Pancreas (tissue), 10 donors: ENCODE results near the gene TAF1B. TPM values are rescaled to one million over a fixed set of nuclear protein-coding genes. Genes with fewer than 3 reads are reported as not detected.

Experiments used
- ATAC-seq, 4 donors: fragments of 200-7000 bp; cut with Tn5 transposase; one replicate each; pipeline versions ENCODE4 v1.8.0 to v1.9.1; 2020; ENCODE audit warnings: mild to moderate bottlenecking in 4 of 4, moderate library complexity in 4 of 4
- DNase-seq, 6 donors: peaks; one replicate each; pipeline ENCODE4 v3.0.0-alpha.2; 2020
- FAIRE-seq: peaks from 2 replicates; lab custom pipeline; 2012; peaks lifted over from hg19 to GRCh38; lab: Jason Lieb, UNC
- H3K27ac ChIP-seq, 4 donors: fragments of 200-600 bp; sonication (generic); 1 replicate in 3 of 4; 2 replicates in 1 of 4; pipeline versions ENCODE4 v1.5.0 to v1.8.0; 2020
- H3K27me3 ChIP-seq, 4 donors: fragments of 200-600 bp; one replicate each; pipeline ENCODE4 v1.8.0; 2021
- H3K36me3 ChIP-seq, 3 donors: fragments of 200-600 bp; sonication (generic) in 1 of 3; one replicate each; pipeline versions ENCODE4 v1.5.0 to v1.8.0; 2020 to 2021
- H3K4me1 ChIP-seq, 3 donors: fragments of 200-600 bp; one replicate each; pipeline ENCODE4 v1.8.0; 2021
- H3K4me3 ChIP-seq, 4 donors: fragments of 200-600 bp; sonication (generic) in 2 of 4; one replicate each; pipeline versions ENCODE4 v1.5.0 to v1.8.0; 2020 to 2021
- H3K9me3 ChIP-seq, 4 donors: fragments of 200-600 bp; one replicate each; pipeline ENCODE4 v1.8.0; 2021
- WGBS, 2 donors: extraction: QIAGEN DNeasy Blood & Tissue Kit; methylation state at CpG; one replicate each; pipeline ENCODE4 v1.1.7; 2013; 5-methylcytosine and 5-hydroxymethylcytosine counted together
- intact Hi-C, 3 donors: fragments of 100-400 bp; cut with DNase I; formaldehyde crosslinking; loops; one replicate each; pipeline versions ENCODE4 v1.11.1 to v1.14.2; 2022
- polyA plus RNA-seq, 2 donors: library from polyadenylated mRNA; stranded (reverse); fragments of 200-250 nt; gene quantifications; one replicate each; pipeline ENCODE4 v1.2.3, GENCODE V29; 2013
- total RNA-seq, 6 donors: library from RNA; stranded (reverse); fragmentation: NEBNext Ultra II Directional in 4 of 6; extraction: Animal tissue kit (Norgen Biotek cat#: 25700) in 4 of 6; gene quantifications; one replicate each; pipeline versions ENCODE4 v1.2.1 to v1.2.4, GENCODE V29; 2021 to 2023
- TF ChIP-seq, protein P1 (sequence below), 4 donors: fragments of 200-600 bp; sonication (generic) in 3 of 4; IDR thresholded peaks; one replicate each; pipeline versions ENCODE4 v1.5.0 to v1.8.0; 2021; ENCODE audit warnings: antibody characterized with exemption in 4 of 4
- donor health status: healthy with polysubstance abuse.
- donor health status: DM: no; HTN: no; CAD: no; lungs with moderate emphysema.
- donor health status: DM: no; HTN: no; CAD: no.
- donor health status: control.
- donor health status: control.
- donor health status: Bipolar disorder and iron deficiency.
- donor health status: DM: yes; HTN: yes; CAD: no.
- donor health status: DM: no; HTN: no; CAD: no.
- donor health status: DM: no; HTN: no; CAD: no.
- donor health status: DM: yes; HTN: yes; CAD: no.

The TAF1B gene
- total and polyA plus RNA-seq, 8 donors: 2.3 to 11.4 (median 5.8) TPM

DNA sequence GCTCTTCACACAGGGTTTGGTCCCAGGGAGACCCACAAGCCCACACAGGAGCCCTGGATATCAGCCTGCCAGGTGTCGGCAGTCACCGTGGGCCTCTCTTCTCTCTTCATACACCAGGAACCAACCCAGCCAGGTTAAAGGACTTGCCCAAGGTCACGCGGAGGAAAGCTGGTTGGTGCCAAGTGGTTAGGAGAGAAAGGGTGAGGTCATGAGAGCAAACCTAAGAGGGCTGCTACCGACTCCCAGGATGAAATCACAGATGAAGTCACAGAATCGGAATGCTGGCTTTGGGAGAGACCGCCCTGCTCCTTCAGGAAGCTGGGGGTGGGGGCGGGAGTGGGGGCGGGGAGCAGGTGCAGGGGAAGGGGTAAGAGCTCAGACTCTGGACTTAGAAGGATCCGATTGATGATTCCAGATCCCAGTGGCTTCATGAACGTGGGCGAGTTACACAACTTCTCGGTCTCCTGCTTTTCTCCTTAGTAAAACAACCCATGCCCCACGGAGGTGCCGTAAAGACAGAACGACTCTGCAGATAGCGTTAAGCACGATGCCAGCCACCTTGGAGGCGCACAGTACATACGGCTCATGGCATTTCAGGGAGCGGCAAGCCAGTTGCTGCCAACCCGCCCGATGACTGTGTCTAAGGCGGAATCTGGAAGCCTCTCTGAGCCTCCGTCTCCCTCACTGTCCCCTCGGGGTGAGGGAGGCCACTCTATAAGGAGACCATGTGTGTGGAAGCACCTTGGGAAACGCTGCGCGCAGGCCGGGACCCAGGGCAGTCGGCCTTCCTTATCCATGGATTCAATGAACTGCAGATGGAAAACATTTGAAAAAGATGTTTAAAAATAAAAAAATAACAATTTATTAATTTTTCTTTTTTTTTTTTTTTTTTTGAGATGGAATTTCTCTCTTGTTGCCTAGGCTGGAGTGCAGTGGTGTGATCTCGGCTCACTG, 23.0 kb upstream of the TAF1B start:
- Histone ChIP-seq H3K27me3 (no peaks in the 10 kb centered on the region), H3K9me3 (no peaks in the 10 kb centered on the region), H3K27ac (peak overlapping the region in 1 of 4 donors; percentile 4), H3K4me1 (no peaks in the 10 kb centered on the region), H3K36me3 (no peaks in the 10 kb centered on the region), H3K4me3 (no peak overlapping the region)
- peak in 3 of 6 donors; percentile 29 to 47 (median 46) for DNase-seq
- ATAC-seq: peak; percentile 55 to 85 (median 83)
- 73 to 82% methylated on average over 30 to 32 of the region's 32 CpGs for WGBS, 2 donors
- intact Hi-C loops: no loop called here
- TF ChIP-seq, protein P1, sequence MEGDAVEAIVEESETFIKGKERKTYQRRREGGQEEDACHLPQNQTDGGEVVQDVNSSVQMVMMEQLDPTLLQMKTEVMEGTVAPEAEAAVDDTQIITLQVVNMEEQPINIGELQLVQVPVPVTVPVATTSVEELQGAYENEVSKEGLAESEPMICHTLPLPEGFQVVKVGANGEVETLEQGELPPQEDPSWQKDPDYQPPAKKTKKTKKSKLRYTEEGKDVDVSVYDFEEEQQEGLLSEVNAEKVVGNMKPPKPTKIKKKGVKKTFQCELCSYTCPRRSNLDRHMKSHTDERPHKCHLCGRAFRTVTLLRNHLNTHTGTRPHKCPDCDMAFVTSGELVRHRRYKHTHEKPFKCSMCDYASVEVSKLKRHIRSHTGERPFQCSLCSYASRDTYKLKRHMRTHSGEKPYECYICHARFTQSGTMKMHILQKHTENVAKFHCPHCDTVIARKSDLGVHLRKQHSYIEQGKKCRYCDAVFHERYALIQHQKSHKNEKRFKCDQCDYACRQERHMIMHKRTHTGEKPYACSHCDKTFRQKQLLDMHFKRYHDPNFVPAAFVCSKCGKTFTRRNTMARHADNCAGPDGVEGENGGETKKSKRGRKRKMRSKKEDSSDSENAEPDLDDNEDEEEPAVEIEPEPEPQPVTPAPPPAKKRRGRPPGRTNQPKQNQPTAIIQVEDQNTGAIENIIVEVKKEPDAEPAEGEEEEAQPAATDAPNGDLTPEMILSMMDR (IDR thresholded peaks at IDR 0.05): no peak
- no peak for FAIRE-seq

DNA sequence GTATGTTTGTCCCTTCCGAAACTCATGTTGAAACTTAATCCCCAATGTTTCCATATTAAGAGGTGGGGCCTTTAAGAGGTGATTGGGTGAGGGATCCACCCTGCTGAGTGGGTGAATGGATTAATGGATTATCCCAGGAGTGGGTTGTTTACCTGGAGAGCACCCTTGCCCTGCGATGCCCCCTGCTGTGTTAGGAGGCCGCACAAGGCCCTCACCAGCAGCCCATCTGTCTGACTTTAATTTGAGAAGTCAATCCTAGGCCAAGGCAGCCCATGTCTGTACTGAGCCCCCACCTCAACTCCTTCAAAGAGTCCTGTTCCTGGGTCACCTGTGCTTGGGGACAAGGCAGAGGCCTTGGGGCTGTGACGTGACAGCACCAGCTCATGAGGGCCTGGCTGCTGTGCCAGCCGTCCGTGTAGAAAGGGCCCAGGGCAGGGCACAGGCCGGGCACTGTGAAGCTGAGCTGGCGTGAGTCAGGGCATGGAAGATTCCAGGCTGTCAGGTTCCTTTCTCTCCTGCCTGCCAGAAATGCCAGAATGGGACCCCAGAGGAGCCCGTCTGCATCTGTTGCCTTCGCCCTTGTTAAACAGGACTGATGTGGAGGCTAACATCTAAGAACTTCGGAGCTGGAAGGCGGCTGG, 21.3 kb upstream of the TAF1B start:
- no peak for DNase-seq
- no peak for ATAC-seq
- no peak for FAIRE-seq
- intact Hi-C loops: no loop called here
- Histone ChIP-seq H3K4me3 (no peak overlapping the region), H3K36me3 (no peaks in the 10 kb centered on the region), H3K4me1 (no peaks in the 10 kb centered on the region), H3K27me3 (no peaks in the 10 kb centered on the region), H3K9me3 (no peaks in the 10 kb centered on the region), H3K27ac (no peak overlapping the region)
- WGBS, 2 donors: 82 to 94% methylated on average over 12 of the region's 12 CpGs
- TF ChIP-seq, protein P1 (IDR thresholded peaks at IDR 0.05): no peak

DNA sequence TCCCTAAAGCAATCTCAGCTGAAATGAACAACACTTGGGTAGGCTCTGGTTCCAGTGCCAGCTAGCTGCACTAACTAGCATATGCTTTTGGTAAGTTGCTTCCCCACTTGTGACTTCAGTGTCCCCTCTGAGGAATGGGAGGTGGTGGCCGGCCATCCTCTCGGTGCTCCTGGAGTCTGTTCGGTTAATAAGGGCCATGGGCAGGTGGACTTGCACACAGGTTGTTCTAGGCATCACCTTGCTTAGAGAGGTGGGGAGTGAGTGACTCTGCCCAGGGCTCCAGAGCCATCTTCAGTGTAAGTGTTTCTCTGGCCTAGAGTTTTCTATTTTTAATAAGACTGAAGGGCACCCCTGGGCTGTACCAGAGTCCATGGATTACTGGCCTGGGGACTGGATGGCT, 18.8 kb upstream of the TAF1B start:
- Histone ChIP-seq H3K4me3 (no peak overlapping the region), H3K36me3 (no peaks in the 10 kb centered on the region), H3K4me1 (no peaks in the 10 kb centered on the region), H3K27me3 (no peaks in the 10 kb centered on the region), H3K9me3 (no peaks in the 10 kb centered on the region), H3K27ac (no peak overlapping the region)
- DNase-seq (no peak), FAIRE-seq (no peak), ATAC-seq (no peak)
- TF ChIP-seq, protein P1 (IDR thresholded peaks at IDR 0.05): no peak
- WGBS, 2 donors: 86 to 91% methylated on average over 3 of the region's 3 CpGs
- intact Hi-C loops: no loop called here

DNA sequence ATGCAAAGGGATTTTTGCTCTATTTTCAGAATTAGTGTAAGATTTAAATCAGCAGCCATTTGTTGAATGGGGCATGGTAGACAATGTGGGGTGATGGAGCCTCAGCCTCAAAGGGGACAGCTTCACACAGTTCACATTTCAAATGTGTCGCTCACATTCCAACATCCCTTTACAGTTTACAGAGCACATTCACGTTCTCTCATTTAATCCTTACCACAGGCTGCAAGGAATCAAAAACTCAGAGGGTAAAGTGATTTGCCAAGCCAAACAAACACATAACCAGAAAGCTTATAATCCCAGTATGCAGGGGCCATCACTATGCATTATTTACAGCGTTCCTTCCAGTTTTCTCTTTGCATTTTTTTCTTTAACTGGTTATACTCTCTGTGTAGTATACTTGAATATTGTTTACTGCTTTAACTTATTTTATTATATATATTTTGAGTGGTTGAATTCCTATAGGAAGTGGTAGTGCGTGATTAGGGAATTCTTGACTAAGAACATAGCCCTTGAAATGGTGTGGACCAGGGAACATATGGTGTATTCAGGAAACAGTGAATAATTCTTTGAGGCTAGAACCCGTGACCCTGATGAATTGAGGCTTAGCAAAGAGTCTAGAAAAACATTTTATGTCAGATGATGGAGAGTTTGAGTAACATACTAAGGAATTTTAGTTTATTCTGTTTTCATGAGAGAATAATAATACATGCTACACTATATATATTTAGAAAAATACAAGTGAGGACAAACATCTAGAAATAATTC, 18.1 kb upstream of the TAF1B start:
- ATAC-seq: no peak
- no peaks in the 10 kb centered on the region for H3K36me3 ChIP-seq
- whole genome bisulfite sequencing, 2 donors: 84 to 92% methylated on average over 5 of the region's 5 CpGs
- DNase-seq: no peak
- no peaks in the 10 kb centered on the region for H3K9me3 ChIP-seq
- intact Hi-C loops: no loop called here
- H3K27ac ChIP-seq: no peak overlapping the region
- H3K4me1 ChIP-seq: no peaks in the 10 kb centered on the region
- no peak for FAIRE-seq
- no peak overlapping the region for H3K4me3 ChIP-seq
- TF ChIP-seq, protein P1 (IDR thresholded peaks at IDR 0.05): no peak
- H3K27me3 ChIP-seq: no peaks in the 10 kb centered on the region
